Esophagus muscularis mucosa (tissue), 2 donors: ENCODE data around the gene TPM2.

Experiments used
- POLR2A ChIP-seq: fragments of 450-650 bp; IDR thresholded peaks from one replicate; pipeline ENCODE4 v1.6.1; 2017; ENCODE audit warnings: antibody characterized with exemption, moderate library complexity, mild to moderate bottlenecking, low read depth
- POLR2AphosphoS5 ChIP-seq, 2 donors: sonication (generic); formaldehyde crosslinking; IDR thresholded peaks; one replicate each; pipeline ENCODE4 v1.6.1; 2017; ENCODE audit warnings: antibody characterized with exemption in 2 of 2

- TF ChIP-seq POLR2A (no peak), POLR2AphosphoS5 (IDR thresholded peaks at IDR 0.05) (no peak)
Measured at GRCh38 chr9:35675732-35676392, 13.9 kb downstream of the TPM2 start.
